ENCODE measurements around the gene DYTN.

Gene DYTN

GRCh38 chr2:206713746-206714145, 4.5 kb downstream of the DYTN start:
- TF ChIP-seq, protein P1, sequence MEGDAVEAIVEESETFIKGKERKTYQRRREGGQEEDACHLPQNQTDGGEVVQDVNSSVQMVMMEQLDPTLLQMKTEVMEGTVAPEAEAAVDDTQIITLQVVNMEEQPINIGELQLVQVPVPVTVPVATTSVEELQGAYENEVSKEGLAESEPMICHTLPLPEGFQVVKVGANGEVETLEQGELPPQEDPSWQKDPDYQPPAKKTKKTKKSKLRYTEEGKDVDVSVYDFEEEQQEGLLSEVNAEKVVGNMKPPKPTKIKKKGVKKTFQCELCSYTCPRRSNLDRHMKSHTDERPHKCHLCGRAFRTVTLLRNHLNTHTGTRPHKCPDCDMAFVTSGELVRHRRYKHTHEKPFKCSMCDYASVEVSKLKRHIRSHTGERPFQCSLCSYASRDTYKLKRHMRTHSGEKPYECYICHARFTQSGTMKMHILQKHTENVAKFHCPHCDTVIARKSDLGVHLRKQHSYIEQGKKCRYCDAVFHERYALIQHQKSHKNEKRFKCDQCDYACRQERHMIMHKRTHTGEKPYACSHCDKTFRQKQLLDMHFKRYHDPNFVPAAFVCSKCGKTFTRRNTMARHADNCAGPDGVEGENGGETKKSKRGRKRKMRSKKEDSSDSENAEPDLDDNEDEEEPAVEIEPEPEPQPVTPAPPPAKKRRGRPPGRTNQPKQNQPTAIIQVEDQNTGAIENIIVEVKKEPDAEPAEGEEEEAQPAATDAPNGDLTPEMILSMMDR (IDR thresholded peaks at IDR 0.05; ENCODE audit: insufficient read depth, low read length, poor library complexity, severe bottlenecking), result no peak
- Histone ChIP-seq H3K27me3 (replicated peaks; ENCODE audit: control insufficient read depth, insufficient read depth, low read length) (no peaks in the 10 kb centered on the region), H3K4me3 (replicated peaks; ENCODE audit: low read depth, low read length) (no peak overlapping the region), H3K36me3 (ENCODE audit: control insufficient read depth, insufficient read depth, low read length) (no peaks in the 10 kb centered on the region)
- peak; percentile 38 for DNase-seq (ENCODE audit: extremely low read depth, insufficient read length)

DNA sequence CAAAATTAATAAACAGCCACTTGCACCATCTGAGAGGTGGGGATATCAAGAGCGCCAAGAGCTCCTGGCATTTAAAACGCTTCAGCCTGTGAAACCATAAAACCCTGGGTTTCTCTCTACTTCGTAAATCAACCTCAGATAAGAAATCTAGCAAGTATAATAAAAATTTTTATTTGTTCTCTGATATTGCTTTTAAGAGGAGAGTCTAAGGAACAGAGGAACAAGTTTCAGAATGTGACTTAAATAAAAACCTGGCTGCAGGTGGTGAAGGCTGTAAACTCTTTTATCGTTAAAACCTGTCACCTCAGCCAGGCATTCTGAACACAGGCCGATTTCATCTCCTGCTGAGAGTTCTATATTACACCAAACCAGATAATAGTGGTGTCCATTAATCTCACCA, 9.9 kb downstream of the DYTN start:
- H3K27me3 ChIP-seq (replicated peaks; ENCODE audit: control insufficient read depth, insufficient read depth, low read length), result no peaks in the 10 kb centered on the region
- H3K4me3 ChIP-seq (replicated peaks; ENCODE audit: low read depth, low read length), result no peak overlapping the region
- TF ChIP-seq, protein P1 (IDR thresholded peaks at IDR 0.05; ENCODE audit: insufficient read depth, low read length, poor library complexity, severe bottlenecking), result no peak
- no peak for DNase-seq (ENCODE audit: extremely low read depth, insufficient read length)
- no peaks in the 10 kb centered on the region for H3K36me3 ChIP-seq (ENCODE audit: control insufficient read depth, insufficient read depth, low read length)

DNA sequence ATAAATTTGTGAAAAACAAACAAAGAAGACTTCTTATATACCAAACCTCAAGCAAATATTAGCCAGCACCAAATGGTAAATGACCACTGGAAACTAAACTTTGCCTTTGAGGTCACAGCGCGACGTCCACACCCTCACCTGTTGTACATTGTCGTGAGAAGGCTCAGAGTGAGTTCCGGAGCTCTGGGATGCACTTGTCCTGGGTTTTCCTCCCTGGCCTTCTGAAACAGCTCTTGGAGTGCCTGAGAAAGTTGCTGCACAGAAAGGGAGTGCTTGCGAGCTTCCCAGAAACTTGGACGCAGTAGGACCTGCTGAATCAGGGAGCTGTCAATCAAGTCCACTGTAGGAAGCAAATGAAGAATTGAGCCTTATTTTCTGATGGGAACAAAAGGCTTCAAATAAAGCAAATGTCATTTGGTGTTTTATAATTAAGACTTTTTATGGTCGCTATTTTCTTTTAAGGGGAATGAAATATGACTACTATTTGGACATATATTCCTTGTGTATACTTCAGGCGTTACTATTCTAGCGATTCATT, 11.0 kb downstream of the DYTN start:
- no peak for DNase-seq (ENCODE audit: extremely low read depth, insufficient read length)
- no peaks in the 10 kb centered on the region for H3K36me3 ChIP-seq (ENCODE audit: control insufficient read depth, insufficient read depth, low read length)
- H3K4me3 ChIP-seq (replicated peaks; ENCODE audit: low read depth, low read length), result no peak overlapping the region
- no peaks in the 10 kb centered on the region for H3K27me3 ChIP-seq (replicated peaks; ENCODE audit: control insufficient read depth, insufficient read depth, low read length)
- TF ChIP-seq, protein P1 (IDR thresholded peaks at IDR 0.05; ENCODE audit: insufficient read depth, low read length, poor library complexity, severe bottlenecking), result no peak

DNA sequence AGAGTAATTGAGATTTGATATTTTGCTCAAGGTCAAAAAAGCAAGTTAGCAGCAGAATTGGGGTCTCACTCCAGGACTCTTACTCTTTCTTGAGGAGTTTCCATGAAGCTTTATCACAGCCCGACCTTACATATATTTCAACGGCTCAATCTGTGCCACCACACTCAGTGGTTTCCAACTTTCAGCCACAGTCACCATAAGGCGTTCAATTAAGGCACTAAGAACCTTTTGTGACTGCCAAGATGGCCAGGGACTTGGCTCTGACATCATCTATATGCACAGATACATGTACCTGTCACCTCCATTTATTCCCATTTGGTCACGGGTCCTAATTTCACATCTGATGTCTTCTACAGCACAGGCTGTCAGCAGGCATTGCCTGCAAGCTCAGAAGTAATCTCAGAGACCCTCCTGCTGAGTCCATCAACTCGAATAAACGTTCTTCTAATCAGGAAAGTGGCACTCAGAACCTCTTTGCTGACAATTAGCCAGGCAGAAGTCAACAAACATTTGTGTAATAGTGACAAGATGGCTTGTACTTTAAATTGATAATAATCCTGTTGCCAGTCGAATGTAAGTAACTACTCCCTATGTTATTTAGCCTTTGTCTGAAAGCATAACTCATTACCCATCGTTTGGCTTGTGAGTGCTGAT, 16.1 kb downstream of the DYTN start:
- no peak for DNase-seq (ENCODE audit: extremely low read depth, insufficient read length)
- H3K27me3 ChIP-seq (replicated peaks; ENCODE audit: control insufficient read depth, insufficient read depth, low read length), result no peaks in the 10 kb centered on the region
- no peaks in the 10 kb centered on the region for H3K36me3 ChIP-seq (ENCODE audit: control insufficient read depth, insufficient read depth, low read length)
- no peak overlapping the region for H3K4me3 ChIP-seq (replicated peaks; ENCODE audit: low read depth, low read length)
- TF ChIP-seq, protein P1 (IDR thresholded peaks at IDR 0.05; ENCODE audit: insufficient read depth, low read length, poor library complexity, severe bottlenecking), result no peak

DNA sequence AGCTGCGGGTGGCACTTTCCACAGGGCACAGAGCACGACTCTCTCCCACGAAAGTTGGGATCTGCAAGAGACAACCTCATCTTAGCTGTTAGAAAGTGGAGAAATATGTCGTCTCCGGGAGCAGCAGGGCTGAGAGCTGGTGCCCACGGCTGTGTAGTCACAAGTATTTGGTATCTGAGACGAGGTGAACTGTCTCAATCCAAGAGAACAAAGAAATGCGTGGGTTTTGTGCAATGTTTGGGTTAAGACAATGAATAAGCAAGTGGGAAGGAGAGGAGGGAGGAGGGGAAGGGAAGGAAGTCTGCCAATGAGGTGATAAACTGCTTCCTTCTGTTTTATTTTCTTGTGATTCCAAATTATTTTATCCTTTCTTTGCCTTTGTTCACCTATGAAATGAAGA, 18.0 kb downstream of the DYTN start:
- no peak overlapping the region for H3K4me3 ChIP-seq (replicated peaks; ENCODE audit: low read depth, low read length)
- TF ChIP-seq, protein P1 (IDR thresholded peaks at IDR 0.05; ENCODE audit: insufficient read depth, low read length, poor library complexity, severe bottlenecking), result no peak
- no peak for DNase-seq (ENCODE audit: extremely low read depth, insufficient read length)

More for the DNA sequence above, 18.0 kb downstream of the DYTN start:
- no peaks in the 10 kb centered on the region for H3K36me3 ChIP-seq (ENCODE audit: control insufficient read depth, insufficient read depth, low read length)
- no peaks in the 10 kb centered on the region for H3K27me3 ChIP-seq (replicated peaks; ENCODE audit: control insufficient read depth, insufficient read depth, low read length)

All from GM06990 (cell line).